Hematopoietic multipotent progenitor cell treated with erythropoietin and hydrocortisone succinate and interleukin-3 and kit ligand, for 15 days (in vitro differentiated cells): ENCODE measurements around the gene RPL37.
"Not testable (repeated sequence)": the region's sequence is repeated elsewhere in the genome, so short reads cannot be mapped to it uniquely, and the experiment has no call there.

Experiments used
- DNase-seq: peaks from one replicate; pipeline ENCODE4 v3.0.0-alpha.2; 2015; ENCODE audit warnings: low spot score

The RPL37 gene

GRCh38 chr5:40834849-40835787 lies at the start of gene RPL37:
Gene RPL37, minus strand, starts transcription at chr5:40835222. Its CDS starts 37 bp downstream, at chr5:40835185.
- peak; percentile 95 for DNase-seq

GRCh38 chr5:40883051-40883450 lies 48.0 kb upstream of the RPL37 start:
- DNase-seq: not testable (repeated sequence)

GRCh38 chr5:40882291-40882690 lies 47.3 kb upstream of the RPL37 start:
- DNase-seq: no peak

GRCh38 chr5:40879163-40879942 lies 44.3 kb upstream of the RPL37 start:
- DNase-seq: peak; percentile 64

GRCh38 chr5:40877371-40877988 lies 42.5 kb upstream of the RPL37 start:
- no peak for DNase-seq

- DNase-seq: no peak
These were observed 40.9 kb upstream of the RPL37 start for GRCh38 chr5:40875958-40876357.

GRCh38 chr5:40873286-40873880 lies 38.4 kb upstream of the RPL37 start:
- DNase-seq: no peak

GRCh38 chr5:40872253-40872652 lies 37.2 kb upstream of the RPL37 start:
- not testable (repeated sequence) for DNase-seq

- DNase-seq: no peak
These were observed 36.2 kb upstream of the RPL37 start for GRCh38 chr5:40871177-40871576.

- no peak for DNase-seq
These were observed 34.4 kb upstream of the RPL37 start for GRCh38 chr5:40869384-40869783.

GRCh38 chr5:40866844-40867243 lies 31.8 kb upstream of the RPL37 start:
- DNase-seq: no peak

- DNase-seq: not testable (repeated sequence)
These were observed 30.0 kb upstream of the RPL37 start for GRCh38 chr5:40865004-40865403.

- no peak for DNase-seq
These were observed 25.7 kb upstream of the RPL37 start for GRCh38 chr5:40860711-40861110.

- DNase-seq: no peak
These were observed 18.7 kb upstream of the RPL37 start for GRCh38 chr5:40853632-40854192.

- no peak for DNase-seq
These were observed 12.5 kb upstream of the RPL37 start for GRCh38 chr5:40847525-40847924.

GRCh38 chr5:40846371-40846770 lies 11.3 kb upstream of the RPL37 start:
- DNase-seq: no peak

- DNase-seq: no peak
These were observed 9.5 kb upstream of the RPL37 start for GRCh38 chr5:40844565-40844964.

- DNase-seq: no peak
These were observed 7.3 kb upstream of the RPL37 start for GRCh38 chr5:40842351-40842750.

- DNase-seq: peak; percentile 45
These were observed 6.2 kb upstream of the RPL37 start, which contains the start of gene CARD6 for GRCh38 chr5:40841068-40841805. Gene CARD6, plus strand, starts transcription at chr5:40841367. Its CDS starts 16 bp downstream, at chr5:40841383.

- DNase-seq: no peak
These were observed 3.1 kb upstream of the RPL37 start for GRCh38 chr5:40838086-40838485.

- DNase-seq: peak; percentile 49
These were observed 602 bp downstream of the RPL37 start for GRCh38 chr5:40834391-40834848.
